MCF 10A (cell line): ENCODE measurements around the gene MS4A10. TPM values are rescaled to one million over a fixed set of nuclear protein-coding genes. Genes with fewer than 3 reads are reported as not detected.

Source experiments
- BruUV-seq: library from RNA; stranded (reverse); fragments of 400-500 nt; replicated peaks from 2 replicates; lab custom pipeline; 2021; lab: Mats Ljungman, UMichigan
- CTCF ChIA-PET: fragments of 300-600 bp; sonication (Branson Sonifier 250); formaldehyde crosslinking; extraction: SDS; loops from one replicate; lab custom pipeline; 2021; ENCODE audit warnings: antibody characterized with exemption, inconsistent platforms; lab: Yijun Ruan, JAX
- POLR2A ChIA-PET: fragments of 300-600, 350-650 bp; sonication (Branson Sonifier 250); formaldehyde crosslinking; extraction: SDS; loops from one replicate; lab custom pipeline; 2020; ENCODE audit warnings: antibody characterized with exemption, inconsistent platforms; lab: Yijun Ruan, JAX
- DNase-seq: peaks from one replicate; pipeline ENCODE4 v3.0.0-alpha.2; 2018; ENCODE audit not compliant: unreplicated experiment
- H3K27ac Mint-ChIP-seq: one replicate; pipeline ENCODE4 v1.8.0; 2022; ENCODE audit warnings: mild to moderate bottlenecking, low read depth, mixed read lengths; ENCODE audit not compliant: unreplicated experiment
- H3K27me3 Mint-ChIP-seq: one replicate; pipeline ENCODE4 v1.8.0; 2022; ENCODE audit warnings: mixed read lengths; ENCODE audit not compliant: insufficient read depth, unreplicated experiment
- H3K36me3 Mint-ChIP-seq: one replicate; pipeline ENCODE4 v1.8.0; 2022; ENCODE audit warnings: mild to moderate bottlenecking, moderate library complexity, mixed read lengths; ENCODE audit not compliant: insufficient read depth, unreplicated experiment
- H3K4me1 Mint-ChIP-seq: one replicate; pipeline ENCODE4 v1.8.0; 2022; ENCODE audit warnings: mixed read lengths; ENCODE audit not compliant: insufficient read depth, unreplicated experiment
- H3K4me3 Mint-ChIP-seq: one replicate; pipeline ENCODE4 v1.8.0; 2022; ENCODE audit warnings: mild to moderate bottlenecking, moderate library complexity, mixed read lengths; ENCODE audit not compliant: unreplicated experiment
- H3K9me3 Mint-ChIP-seq: one replicate; pipeline ENCODE4 v1.8.0; 2022; ENCODE audit warnings: mixed read lengths; ENCODE audit not compliant: unreplicated experiment
- intact Hi-C: fragments of 100-400 bp; cut with micrococcal nuclease; formaldehyde crosslinking; loops from 2 replicates; pipeline ENCODE4 v1.14.1; 2022
- total RNA-seq: library from RNA; stranded (reverse); gene quantifications from 2 replicates; pipeline ENCODE4 v1.2.3, GENCODE V29; 2022
- TF ChIP-seq, protein P1 (sequence below): fragments of 200-600 bp; IDR thresholded peaks from one replicate; pipeline ENCODE4 v1.8.0; 2022; ENCODE audit warnings: antibody characterized with exemption, mild to moderate bottlenecking; ENCODE audit not compliant: unreplicated experiment

MS4A10 gene
- total RNA-seq, 1 experiment from 2014 or later: not detected

DNA sequence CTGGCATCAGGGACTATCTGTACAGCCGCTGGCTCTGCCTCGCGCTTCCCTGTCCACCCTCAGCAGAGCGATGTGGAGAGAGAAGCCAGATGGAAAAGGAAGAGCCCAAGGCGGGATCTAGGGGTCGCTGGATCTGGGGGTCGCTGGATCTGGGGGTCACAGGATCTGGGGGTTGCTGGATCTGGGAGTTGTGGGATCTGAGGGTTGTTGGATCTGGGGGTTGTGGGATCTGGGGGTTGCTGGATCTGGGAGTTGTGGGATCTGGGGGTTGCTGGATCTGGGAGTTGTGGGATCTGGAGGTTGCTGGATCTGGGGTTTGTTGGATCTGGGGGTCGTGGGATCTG lies 2.0 kb upstream of the MS4A10 start:
- TF ChIP-seq, protein P1, sequence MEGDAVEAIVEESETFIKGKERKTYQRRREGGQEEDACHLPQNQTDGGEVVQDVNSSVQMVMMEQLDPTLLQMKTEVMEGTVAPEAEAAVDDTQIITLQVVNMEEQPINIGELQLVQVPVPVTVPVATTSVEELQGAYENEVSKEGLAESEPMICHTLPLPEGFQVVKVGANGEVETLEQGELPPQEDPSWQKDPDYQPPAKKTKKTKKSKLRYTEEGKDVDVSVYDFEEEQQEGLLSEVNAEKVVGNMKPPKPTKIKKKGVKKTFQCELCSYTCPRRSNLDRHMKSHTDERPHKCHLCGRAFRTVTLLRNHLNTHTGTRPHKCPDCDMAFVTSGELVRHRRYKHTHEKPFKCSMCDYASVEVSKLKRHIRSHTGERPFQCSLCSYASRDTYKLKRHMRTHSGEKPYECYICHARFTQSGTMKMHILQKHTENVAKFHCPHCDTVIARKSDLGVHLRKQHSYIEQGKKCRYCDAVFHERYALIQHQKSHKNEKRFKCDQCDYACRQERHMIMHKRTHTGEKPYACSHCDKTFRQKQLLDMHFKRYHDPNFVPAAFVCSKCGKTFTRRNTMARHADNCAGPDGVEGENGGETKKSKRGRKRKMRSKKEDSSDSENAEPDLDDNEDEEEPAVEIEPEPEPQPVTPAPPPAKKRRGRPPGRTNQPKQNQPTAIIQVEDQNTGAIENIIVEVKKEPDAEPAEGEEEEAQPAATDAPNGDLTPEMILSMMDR: no peak
- Mint-ChIP-seq H3K9me3 (no peaks in the 10 kb centered on the region), H3K27ac (no peak overlapping the region), H3K4me3 (no peak overlapping the region), H3K36me3 (no peaks in the 10 kb centered on the region), H3K4me1 (no peaks in the 10 kb centered on the region), H3K27me3 (no peaks in the 10 kb centered on the region)
- intact Hi-C loops: no loop called here
- no TSS peak for BruUV-seq
- ChIA-PET CTCF (interaction anchor here (0.6 to 1.2 kb wide), 2 partner anchors 47 to 404 kb away, joined by 4 to 5 read pairs; no protein-coding TSS in a partner anchor), POLR2A (no interaction called here)
- DNase-seq: no peak

DNA sequence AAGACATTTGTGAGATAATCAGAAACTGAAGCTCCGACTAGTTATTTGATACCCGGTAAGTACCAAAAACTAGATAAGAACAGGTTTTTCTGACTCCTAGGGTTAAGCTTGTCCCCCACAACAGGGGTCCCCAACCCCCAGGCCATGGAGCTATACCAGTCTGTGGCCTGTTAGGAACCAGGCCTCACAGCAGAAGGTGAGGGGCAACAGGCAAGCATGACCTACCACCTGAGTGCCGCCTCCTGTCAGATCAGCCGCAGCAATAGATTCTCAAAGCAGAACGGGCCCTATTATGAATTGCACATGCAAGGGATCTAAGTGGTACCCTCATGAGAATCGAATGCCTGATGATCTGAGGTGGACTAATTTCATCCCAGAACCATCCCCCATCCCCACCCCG lies 1.2 kb upstream of the MS4A10 start:
- Mint-ChIP-seq H3K4me1 (no peaks in the 10 kb centered on the region), H3K9me3 (no peaks in the 10 kb centered on the region), H3K27me3 (no peaks in the 10 kb centered on the region), H3K27ac (no peak overlapping the region), H3K36me3 (no peaks in the 10 kb centered on the region), H3K4me3 (no peak overlapping the region)
- ChIA-PET CTCF (interaction anchor here (0.6 to 1.5 kb wide), 3 partner anchors 8 to 421 kb away, joined by 4 to 7 read pairs (median 4); no protein-coding TSS in a partner anchor), POLR2A (no interaction called here)
- TF ChIP-seq, protein P1: no peak
- intact Hi-C loops: no loop called here
- no peak for DNase-seq
- BruUV-seq: no TSS peak

DNA sequence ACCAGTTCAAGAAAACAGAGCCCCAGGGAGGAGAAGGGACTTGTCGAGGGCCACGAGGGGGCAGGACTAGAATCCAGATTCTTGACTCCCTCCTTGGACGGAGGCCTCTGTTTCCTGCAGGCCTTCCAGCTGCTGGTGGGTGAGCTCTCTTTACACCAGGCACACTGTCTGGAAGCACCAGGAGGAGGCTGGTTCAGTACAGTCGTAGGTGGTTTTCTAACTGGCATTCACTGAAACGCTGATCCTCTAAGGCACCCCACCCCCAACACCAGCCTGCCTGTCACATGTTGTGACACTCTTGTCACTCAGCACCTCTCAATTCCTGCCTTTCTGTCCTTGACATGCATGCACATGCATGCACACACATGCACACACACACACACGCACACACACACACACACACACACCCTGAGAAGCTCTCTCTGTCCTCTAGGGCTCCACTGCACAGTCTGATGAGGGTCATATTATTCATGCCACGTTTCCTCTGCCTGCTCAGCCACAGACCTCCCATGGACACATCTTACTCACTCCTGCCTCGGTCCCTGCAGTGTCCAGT lies 751 bp downstream of the MS4A10 start:
- BruUV-seq: no TSS peak
- Mint-ChIP-seq H3K36me3 (no peaks in the 10 kb centered on the region), H3K9me3 (no peaks in the 10 kb centered on the region), H3K27me3 (no peaks in the 10 kb centered on the region), H3K4me1 (no peaks in the 10 kb centered on the region), H3K4me3 (no peak overlapping the region), H3K27ac (no peak overlapping the region)
- CTCF ChIA-PET: interaction anchor here (0.9 to 1.2 kb wide), 2 partner anchors 11 to 46 kb away, joined by 3 to 4 read pairs; no protein-coding TSS in a partner anchor
- intact Hi-C loops: no loop called here
- no peak for DNase-seq
- POLR2A ChIA-PET: no interaction called here
- TF ChIP-seq, protein P1: no peak

DNA sequence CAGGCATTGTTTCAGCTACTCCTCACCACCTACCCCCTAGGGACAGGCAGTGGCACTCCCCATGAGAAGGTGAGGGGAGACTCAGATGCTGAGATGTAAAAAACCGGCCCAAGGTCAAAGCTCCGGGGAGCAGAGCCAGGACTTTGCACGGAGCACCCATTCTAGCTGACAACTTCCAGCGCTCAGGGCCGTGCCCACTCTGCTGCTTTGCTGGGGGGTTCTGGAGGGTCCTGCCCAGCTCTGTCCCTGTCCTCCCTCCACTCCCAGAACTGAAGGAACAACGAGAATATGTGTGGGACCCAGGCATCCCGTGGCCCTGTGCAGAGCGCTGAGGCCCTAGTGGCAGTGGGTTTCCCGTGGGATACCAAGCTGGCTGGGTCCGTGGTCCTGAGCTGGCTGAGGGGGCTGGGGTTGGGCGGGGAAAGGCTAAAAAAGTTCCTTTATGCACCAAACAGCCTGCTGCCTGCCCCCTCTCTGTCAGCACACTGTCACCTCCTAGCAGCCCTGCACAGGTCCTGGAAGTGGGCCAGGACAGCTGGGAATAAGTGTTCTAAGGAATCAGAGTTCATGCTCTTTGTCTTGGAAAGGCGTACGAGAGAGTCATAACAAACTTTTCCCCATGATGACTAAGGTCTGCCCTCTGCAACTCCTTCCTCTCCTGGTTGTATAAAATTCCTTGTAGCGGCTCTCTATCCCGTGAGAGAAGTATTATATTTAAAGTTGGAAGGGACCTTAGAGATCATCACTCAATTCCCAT lies 1.9 kb downstream of the MS4A10 start:
- Mint-ChIP-seq H3K4me1 (no peaks in the 10 kb centered on the region), H3K4me3 (no peak overlapping the region), H3K9me3 (no peaks in the 10 kb centered on the region), H3K27me3 (peaks cover 8% of the 10 kb centered on the region), H3K27ac (no peak overlapping the region), H3K36me3 (no peaks in the 10 kb centered on the region)
- CTCF ChIA-PET: interaction anchor here (0.6 kb wide), 1 partner anchor 195 kb away, joined by 3 read pairs; no protein-coding TSS in a partner anchor
- DNase-seq: peak; percentile 44
- POLR2A ChIA-PET: no interaction called here
- TF ChIP-seq, protein P1: no peak
- BruUV-seq: no TSS peak
- intact Hi-C loops: no loop called here
